Astrocyte of the spinal cord (primary cell): ENCODE results near the gene CXCL14.

Source experiments
- DNase-seq: peaks from one replicate; pipeline ENCODE4 v3.0.0; 2011; ENCODE audit warnings: low read depth, low spot score
- H3K4me3 ChIP-seq: 2 replicates; pipeline ENCODE4 v1.5.1; 2011; ENCODE audit warnings: low read depth, mild to moderate bottlenecking, low read length, moderate library complexity
- in situ Hi-C: cut with HindIII; loops from 2 replicates; pipeline ENCODE4 v1.10.0; 2017; ENCODE audit warnings: low sequenced_read_pairs
- TF ChIP-seq, protein P1 (sequence below): IDR thresholded peaks from 2 replicates; pipeline ENCODE4 v1.5.1; 2012; ENCODE audit warnings: low read depth, mild to moderate bottlenecking, low read length, inconsistent platforms

The CXCL14 gene

DNA sequence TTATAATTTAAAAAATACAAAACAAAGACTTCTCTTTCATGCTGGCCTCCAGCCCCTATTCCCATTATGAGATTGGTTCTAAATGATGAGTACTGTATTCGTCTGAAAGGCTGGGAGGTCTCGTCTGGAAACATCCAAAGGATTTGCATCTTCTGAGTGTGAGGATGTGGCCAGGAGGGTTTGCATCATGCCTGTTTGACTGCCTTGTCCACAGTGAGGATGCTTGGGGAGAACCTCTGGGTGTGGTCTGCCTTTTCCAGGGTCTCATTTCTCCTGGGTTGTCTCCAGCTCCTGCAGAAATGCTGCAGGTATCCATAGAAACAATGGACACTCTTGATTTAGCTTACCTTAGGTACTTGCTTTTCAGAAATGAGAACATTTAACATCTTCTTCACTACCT lies 26.4 kb upstream of the CXCL14 start:
- no peak for DNase-seq
- no peak overlapping the region for H3K4me3 ChIP-seq
- in situ Hi-C loops = no loop called here
- TF ChIP-seq, protein P1, sequence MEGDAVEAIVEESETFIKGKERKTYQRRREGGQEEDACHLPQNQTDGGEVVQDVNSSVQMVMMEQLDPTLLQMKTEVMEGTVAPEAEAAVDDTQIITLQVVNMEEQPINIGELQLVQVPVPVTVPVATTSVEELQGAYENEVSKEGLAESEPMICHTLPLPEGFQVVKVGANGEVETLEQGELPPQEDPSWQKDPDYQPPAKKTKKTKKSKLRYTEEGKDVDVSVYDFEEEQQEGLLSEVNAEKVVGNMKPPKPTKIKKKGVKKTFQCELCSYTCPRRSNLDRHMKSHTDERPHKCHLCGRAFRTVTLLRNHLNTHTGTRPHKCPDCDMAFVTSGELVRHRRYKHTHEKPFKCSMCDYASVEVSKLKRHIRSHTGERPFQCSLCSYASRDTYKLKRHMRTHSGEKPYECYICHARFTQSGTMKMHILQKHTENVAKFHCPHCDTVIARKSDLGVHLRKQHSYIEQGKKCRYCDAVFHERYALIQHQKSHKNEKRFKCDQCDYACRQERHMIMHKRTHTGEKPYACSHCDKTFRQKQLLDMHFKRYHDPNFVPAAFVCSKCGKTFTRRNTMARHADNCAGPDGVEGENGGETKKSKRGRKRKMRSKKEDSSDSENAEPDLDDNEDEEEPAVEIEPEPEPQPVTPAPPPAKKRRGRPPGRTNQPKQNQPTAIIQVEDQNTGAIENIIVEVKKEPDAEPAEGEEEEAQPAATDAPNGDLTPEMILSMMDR = no peak

DNA sequence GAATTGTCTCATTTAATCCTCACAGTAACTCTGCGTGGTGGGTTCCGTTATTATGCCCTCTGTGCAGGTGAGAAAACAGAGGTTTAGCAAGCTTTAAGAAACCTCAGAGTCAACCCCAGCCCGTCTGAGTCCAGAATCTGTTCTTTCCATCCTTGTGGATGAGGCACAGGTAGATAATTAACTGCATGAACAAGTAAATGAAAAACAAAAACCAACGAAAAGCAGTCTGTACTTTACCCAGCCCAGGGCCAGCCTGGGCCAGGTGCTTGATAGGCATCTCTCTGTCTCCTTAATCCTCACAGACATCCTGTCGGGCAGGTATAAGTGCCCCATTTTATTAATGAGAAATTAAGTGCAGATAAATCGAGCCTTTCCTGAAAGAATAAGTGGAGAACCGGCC lies 25.3 kb upstream of the CXCL14 start:
- no peak for DNase-seq
- in situ Hi-C loops = no loop called here
- TF ChIP-seq, protein P1 = no peak
- H3K4me3 ChIP-seq = no peak overlapping the region

DNA sequence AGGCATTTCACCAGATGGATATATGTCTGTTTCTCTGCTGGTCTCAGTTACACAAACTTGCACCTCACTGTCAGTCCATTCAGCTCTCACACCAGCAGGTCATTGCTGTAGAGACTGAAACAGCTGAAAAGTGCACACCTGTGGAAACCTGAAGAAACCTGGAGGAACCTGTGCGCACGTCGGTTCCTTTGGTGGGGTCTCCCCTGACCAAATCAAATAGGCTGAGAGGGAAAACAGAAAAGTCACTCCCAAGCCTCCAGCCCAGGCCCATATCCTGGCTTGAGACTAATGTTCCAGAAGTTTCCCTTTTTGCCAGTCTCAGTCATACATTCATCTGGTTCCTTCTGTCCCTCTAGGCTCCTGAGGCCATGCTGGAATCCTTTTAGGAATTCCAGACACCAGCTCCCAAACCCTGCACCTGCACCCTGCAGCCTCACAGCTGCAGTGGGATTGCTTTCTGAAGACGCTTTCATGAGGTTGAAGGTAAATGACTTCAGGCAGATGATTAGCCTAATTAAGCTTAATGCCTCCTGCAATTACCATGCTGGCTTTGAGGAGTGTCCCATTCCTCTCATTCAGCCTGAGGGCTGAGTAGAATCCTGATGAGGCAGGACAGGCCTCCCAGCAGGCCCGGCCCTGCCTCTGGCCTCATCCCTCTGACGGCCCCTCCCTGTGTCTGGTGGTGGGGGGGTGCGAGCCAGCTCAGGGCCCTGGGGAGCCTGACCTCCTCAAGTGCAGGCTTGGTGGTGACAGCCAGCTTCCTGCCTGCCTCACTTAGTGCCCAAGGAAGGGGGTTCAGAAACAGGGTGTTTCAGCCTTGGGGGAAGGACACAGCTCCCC lies 24.3 kb upstream of the CXCL14 start:
- in situ Hi-C loops = no loop called here
- no peak overlapping the region for H3K4me3 ChIP-seq
- DNase-seq = no peak
- TF ChIP-seq, protein P1 = no peak

DNA sequence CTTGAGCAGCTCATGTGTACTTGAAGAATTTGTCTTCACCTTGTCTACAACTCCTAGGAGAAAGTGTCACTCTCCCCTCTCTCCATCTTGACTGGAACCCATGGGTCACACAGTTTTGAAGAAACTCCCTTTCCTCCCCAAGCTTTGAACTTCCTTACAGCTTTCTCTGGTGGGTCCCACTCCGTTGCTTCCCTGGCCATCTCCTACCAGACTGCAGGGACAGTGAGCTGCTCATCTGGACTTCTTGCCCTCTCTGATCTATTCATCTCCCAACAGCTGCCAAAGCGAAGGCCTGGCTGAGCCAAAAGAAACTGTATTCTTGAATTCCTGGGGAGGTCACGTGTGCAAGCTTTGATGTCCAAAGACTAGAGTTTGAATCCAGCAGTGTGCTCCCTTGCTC lies 22.7 kb upstream of the CXCL14 start:
- no peak overlapping the region for H3K4me3 ChIP-seq
- TF ChIP-seq, protein P1 = no peak
- in situ Hi-C loops = no loop called here
- no peak for DNase-seq

DNA sequence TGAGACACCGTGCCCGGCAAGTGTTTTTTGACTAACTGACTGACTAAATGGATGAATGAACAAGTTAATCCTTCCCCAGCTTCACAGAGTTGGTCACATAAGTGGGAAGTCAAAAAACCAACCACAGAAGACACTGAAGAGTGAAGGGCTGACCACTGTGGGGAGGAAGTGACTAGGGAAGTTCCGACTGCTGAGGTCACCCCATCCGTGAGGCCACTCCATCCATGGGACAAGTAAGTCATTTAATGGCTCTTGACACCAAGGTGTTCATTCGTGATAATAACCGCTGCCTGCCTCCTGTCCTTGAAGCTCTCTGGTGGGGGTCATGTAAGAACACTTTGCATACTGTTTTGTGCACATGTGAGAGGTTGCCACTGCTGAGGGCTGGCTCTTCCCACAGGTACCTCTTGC lies 22.2 kb upstream of the CXCL14 start:
- TF ChIP-seq, protein P1 = no peak
- in situ Hi-C loops = no loop called here
- no peak for DNase-seq
- H3K4me3 ChIP-seq = no peak overlapping the region

DNA sequence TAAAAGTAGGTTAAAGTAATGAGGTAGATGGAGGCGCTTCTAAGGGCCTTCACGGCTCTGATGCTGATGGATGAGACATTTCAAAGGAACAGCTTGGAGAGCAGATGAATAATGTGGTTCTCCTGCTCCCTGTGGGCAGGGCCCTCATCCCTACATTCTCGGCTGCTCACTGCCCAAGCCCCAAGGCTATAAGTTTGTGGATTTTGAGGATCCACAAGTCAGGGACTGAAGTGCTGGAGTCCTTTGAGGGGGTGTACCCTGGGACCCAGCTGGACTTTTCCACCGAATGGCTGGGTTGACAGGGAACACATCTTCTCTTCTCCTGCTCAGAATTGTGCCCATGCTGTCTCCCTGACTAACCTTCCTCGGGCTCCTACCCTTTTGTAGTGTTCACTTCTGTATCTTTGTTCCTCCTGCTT lies 21.4 kb upstream of the CXCL14 start:
- DNase-seq = no peak
- no peak overlapping the region for H3K4me3 ChIP-seq
- in situ Hi-C loops = no loop called here
- TF ChIP-seq, protein P1 = no peak
